Measurements from ENCODE around the gene LRP1. TPM values are rescaled to one million over a fixed set of nuclear protein-coding genes. Genes with fewer than 3 reads are reported as not detected.
A peak's percentile ranks its signal among the peaks of the same experiment; 100 is the strongest.

The LRP1 gene
- total RNA-seq, 2 donors from 2014 or later, result 53.5 to 198 TPM

DNA sequence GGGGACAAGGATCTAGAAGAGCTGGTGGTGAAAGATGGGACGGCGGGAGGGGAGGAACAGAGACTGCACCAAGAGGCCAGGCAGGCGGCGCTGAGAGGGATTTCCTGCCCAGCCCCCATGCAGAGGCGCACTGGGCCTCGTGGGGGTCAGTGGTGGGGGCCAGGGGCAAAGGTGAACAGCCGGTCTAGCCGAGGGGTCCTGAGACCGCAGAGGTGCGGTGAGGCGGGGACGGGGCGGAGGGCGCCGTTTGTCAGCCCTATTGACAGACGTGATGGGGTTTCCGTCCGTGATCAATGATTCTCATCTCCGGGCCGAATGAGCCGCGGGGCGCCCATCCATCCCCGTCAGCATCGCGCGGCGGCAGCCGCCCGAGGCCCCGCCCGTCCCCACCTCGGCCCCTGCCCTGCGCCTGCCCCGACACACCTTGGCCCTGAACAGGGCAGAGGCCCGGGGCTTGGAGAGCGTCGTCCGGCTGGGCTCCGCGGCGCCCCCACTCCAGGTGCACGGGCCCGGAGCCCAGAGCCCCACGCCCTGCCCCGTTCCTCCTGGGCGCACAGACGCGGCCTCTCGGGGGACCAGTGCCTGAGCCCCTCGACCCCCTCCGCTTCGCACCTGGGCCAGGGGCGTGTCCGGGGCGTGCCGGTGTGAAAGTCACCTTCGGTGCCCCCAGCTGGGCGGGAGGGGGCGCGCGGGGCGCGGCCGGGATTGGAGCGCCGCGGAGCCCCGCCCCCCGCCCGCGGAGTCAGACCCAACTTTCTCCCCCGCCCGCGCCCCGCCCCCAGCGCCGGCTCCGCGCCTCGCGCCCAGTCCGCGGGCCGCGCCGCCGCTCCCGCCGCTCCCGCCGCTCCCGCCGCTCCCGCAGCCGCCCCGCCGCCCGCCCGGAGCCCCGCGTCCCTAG is 88.0 kb downstream of the LRP1 start, which contains the start of gene NXPH4:
TSS of gene NXPH4 (plus strand) at position 781 of the 898 bp plus-strand sequence. CDS start 176 bp downstream, outside the sequence.
- intact Hi-C loops (cut with DNase I), result no loop called here
- TF ChIP-seq POLR2A (IDR thresholded peaks at IDR 0.05) (no peak), CTCF (IDR thresholded peaks at IDR 0.05) (no peak), POLR2AphosphoS5 (IDR thresholded peaks at IDR 0.05) (no peak)
- H3K4me1 ChIP-seq (replicated peaks), result peaks cover 20% of the 10 kb centered on the region
- peak within 1 kb of the TSS; percentile 38 to 50 for H3K4me3 ChIP-seq
- no peaks in the 10 kb centered on the region for H3K9me3 ChIP-seq
- peaks cover 0 to 4% of the 10 kb centered on the region in 2 donors for H3K36me3 ChIP-seq
- peaks cover 2% of the 10 kb centered on the region for H3K27me3 ChIP-seq (replicated peaks; ENCODE audit: insufficient read depth)
- WGBS, result 2% methylated on average over 51 of the region's 102 CpGs
- DNase-seq (ENCODE audit: low spot score), result peak; percentile 33
- H3K27ac ChIP-seq, result no peak within 1 kb of the TSS

DNA sequence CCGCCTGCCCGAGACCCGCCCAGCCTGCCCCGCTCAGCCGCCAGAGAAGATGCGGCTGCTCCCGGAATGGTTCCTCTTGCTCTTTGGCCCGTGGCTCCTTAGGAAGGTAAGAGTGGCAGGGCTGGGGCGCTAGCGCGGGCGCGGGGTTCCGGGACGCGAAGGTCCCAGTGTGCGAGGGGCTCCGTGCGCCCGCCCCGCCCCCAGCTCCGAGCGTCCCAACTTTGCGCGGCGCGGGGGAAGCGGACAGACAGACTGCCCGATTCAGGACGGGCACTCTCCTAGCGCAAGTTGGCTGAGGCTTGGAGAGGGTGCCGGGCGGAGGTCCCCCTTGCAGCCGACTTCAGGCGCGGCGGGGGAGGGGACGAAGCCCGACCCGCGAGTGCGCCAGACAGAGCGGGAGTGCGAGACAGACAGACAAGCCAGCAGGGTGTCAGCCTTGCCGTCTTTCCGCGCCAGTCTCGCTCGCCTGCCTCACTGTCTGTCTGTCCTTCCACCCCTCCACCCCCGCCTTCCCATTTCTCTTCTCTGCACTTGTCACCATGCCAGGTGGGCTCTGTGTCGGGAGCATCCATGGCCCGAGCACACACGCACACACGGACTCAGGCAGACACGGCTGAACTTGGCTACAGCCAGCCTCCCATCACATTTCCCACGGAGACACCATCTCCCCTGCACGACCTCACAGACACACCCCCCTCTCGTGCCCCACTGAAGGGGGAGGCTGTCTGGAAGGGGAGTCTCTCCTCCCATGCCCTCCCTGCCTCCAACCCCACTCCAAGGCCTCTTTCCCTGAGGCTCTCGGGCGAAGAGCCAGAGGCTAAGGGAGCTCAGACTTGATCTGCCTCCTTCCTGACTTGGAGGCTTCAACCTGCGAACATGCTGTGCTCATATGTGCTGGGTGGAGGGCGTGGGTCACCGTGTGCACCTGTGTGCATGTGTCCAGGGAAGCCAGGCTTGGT is 88.9 kb downstream of the LRP1 start:
- Histone ChIP-seq H3K9me3 (no peaks in the 10 kb centered on the region), H3K4me1 (replicated peaks) (peaks cover 20% of the 10 kb centered on the region), H3K4me3 (peak overlapping the region; percentile 38 to 50), H3K36me3 (no peaks in the 10 kb centered on the region), H3K27me3 (replicated peaks; ENCODE audit: insufficient read depth) (peaks cover 2% of the 10 kb centered on the region), H3K27ac (no peak overlapping the region)
- DNase-seq (ENCODE audit: low spot score), result no peak
- WGBS, result 3% methylated on average over 42 of the region's 63 CpGs
- TF ChIP-seq CTCF (IDR thresholded peaks at IDR 0.05), result no peak
- intact Hi-C loops (cut with DNase I), result no loop called here

DNA sequence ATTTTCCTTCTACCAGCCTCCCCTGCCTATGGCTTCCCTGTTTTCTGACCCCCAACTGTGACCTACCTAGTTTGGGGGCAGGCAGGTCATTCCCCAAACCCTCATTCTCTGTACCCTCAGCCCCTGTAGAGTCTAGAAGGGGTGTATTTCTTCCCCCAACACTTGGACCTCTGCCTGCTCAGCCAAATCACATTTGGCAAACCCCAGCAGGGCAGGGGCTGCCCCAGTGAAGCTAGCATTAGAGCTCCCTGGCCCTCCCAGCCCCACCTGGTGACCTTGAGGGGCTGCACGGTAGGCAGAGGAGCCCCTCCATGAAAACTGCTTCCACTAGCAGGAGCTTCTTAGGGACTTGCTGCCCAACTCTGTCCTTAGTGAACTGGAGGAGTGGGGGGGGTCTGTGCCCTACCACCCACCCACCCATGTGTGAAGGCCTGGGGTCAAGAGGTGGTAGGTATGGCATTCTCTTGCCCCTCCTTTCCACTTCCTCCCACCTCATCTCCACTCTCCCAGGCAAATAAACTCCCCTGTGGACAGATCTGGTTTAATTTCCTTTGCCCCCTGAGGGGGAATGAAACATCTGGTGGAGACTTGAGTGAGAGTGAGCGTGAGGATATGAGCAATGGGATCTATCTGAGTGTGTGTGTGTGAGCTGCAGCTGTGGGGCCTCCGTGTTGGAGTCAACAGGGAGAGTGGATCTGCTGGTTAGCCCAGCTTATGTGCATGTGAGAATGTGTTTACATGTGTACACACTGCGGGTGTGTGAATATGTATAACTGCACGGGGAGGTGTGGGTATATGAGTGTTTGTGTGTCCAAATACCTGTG is 90.0 kb downstream of the LRP1 start:
- H3K4me1 ChIP-seq (replicated peaks), result peaks cover 20% of the 10 kb centered on the region
- peak; percentile 77 for TF ChIP-seq POLR2AphosphoS5 (IDR thresholded peaks at IDR 0.05)
- no peak for TF ChIP-seq CTCF (IDR thresholded peaks at IDR 0.05)

GRCh38 chr12:57219205-57219992 is 91.1 kb downstream of the LRP1 start:
- Histone ChIP-seq H3K36me3 (no peaks in the 10 kb centered on the region), H3K9me3 (no peaks in the 10 kb centered on the region), H3K27me3 (replicated peaks; ENCODE audit: insufficient read depth) (peaks cover 2% of the 10 kb centered on the region), H3K27ac (no peak overlapping the region), H3K4me3 (no peak overlapping the region), H3K4me1 (replicated peaks) (peaks cover 12% of the 10 kb centered on the region)
- DNase-seq (ENCODE audit: low spot score), result no peak
- WGBS, result 72% methylated on average over 14 of the region's 14 CpGs
- intact Hi-C loops (cut with DNase I), result no loop called here
- TF ChIP-seq POLR2AphosphoS5 (IDR thresholded peaks at IDR 0.05) (no peak), POLR2A (IDR thresholded peaks at IDR 0.05) (no peak), CTCF (IDR thresholded peaks at IDR 0.05) (no peak)

More for the DNA sequence above, 90.0 kb downstream of the LRP1 start:
- 81% methylated on average over 5 of the region's 5 CpGs for WGBS
- intact Hi-C loops (cut with DNase I), result no loop called here
- Histone ChIP-seq H3K9me3 (no peaks in the 10 kb centered on the region), H3K27ac (peak overlapping the region in 1 of 2 donors; percentile 42), H3K27me3 (replicated peaks; ENCODE audit: insufficient read depth) (peaks cover 2% of the 10 kb centered on the region), H3K4me3 (no peak overlapping the region), H3K36me3 (no peaks in the 10 kb centered on the region)
- DNase-seq (ENCODE audit: low spot score), result peak; percentile 67

Data from prostate gland (tissue), 2 donors.